Astrocyte of the spinal cord (primary cell): ENCODE measurements around the gene EPB41L4A.

Source experiments
- DNase-seq: peaks from one replicate; pipeline ENCODE4 v3.0.0; 2011; ENCODE audit warnings: low read depth, low spot score
- H3K4me3 ChIP-seq: 2 replicates; pipeline ENCODE4 v1.5.1; 2011; ENCODE audit warnings: low read depth, mild to moderate bottlenecking, low read length, moderate library complexity
- in situ Hi-C: cut with HindIII; loops from 2 replicates; pipeline ENCODE4 v1.10.0; 2017; ENCODE audit warnings: low sequenced_read_pairs
- TF ChIP-seq, protein P1 (sequence below): IDR thresholded peaks from 2 replicates; pipeline ENCODE4 v1.5.1; 2012; ENCODE audit warnings: low read depth, mild to moderate bottlenecking, low read length, inconsistent platforms

The EPB41L4A gene

DNA sequence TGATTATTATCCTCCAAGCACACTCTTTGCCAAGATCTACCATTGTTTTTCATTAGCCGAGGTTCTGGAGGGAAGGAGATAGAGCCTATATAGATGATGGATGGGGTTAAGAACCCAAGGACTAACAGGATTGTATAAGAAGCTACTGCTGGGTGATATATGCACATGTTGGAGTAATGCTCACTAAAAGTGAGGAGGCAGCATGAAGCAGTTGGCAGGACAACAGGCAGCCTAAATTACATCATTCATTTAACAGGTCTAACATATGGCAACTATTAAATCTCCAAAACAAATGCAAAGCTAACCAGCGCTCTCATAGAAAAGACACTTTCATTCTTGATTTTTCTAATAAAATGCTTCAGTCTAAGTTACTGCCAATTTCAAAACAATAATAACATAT lies 293.2 kb downstream of the EPB41L4A start:
- no peak overlapping the region for H3K4me3 ChIP-seq
- in situ Hi-C loops, result no loop called here
- TF ChIP-seq, protein P1, sequence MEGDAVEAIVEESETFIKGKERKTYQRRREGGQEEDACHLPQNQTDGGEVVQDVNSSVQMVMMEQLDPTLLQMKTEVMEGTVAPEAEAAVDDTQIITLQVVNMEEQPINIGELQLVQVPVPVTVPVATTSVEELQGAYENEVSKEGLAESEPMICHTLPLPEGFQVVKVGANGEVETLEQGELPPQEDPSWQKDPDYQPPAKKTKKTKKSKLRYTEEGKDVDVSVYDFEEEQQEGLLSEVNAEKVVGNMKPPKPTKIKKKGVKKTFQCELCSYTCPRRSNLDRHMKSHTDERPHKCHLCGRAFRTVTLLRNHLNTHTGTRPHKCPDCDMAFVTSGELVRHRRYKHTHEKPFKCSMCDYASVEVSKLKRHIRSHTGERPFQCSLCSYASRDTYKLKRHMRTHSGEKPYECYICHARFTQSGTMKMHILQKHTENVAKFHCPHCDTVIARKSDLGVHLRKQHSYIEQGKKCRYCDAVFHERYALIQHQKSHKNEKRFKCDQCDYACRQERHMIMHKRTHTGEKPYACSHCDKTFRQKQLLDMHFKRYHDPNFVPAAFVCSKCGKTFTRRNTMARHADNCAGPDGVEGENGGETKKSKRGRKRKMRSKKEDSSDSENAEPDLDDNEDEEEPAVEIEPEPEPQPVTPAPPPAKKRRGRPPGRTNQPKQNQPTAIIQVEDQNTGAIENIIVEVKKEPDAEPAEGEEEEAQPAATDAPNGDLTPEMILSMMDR, result no peak
- DNase-seq, result no peak

DNA sequence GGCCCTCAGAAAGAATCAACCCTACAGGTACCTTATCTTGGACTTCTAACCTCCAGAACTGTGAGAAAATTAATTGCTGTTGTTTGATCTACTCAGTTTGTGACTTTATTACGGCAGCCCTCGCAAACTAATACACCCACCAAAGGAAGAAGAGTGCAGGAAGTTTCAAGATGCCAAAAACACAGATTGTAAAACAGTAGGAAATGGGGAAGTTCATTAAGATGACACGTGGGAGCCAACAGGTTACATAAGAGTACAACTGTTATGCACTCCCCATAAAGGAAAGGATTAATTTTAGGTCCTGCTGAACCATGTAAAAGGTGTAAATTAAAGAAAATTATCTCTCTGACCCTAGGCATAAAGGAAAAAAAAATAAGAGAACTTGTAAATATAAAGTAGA lies 294.3 kb downstream of the EPB41L4A start:
- no peak overlapping the region for H3K4me3 ChIP-seq
- DNase-seq, result no peak
- TF ChIP-seq, protein P1, result no peak
- in situ Hi-C loops, result no loop called here

DNA sequence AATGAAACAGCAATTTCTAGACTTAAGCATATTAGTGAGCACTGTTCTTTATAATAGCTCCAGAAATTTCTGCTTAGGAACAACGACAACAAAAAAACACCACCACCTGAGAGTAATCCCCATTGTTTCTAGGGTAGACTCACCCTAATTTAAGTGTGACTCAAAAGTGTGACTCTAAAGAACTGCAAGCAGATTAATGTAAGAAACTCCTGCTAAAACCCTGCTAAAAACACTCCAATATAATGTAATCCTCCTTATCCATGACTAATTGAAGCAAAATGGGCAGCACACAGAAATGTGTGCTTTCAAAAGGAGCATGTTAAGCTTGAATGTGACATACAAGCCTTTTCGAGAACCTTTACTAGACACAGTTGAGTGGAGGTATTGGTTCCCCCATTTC lies 296.0 kb downstream of the EPB41L4A start:
- no peak for DNase-seq
- TF ChIP-seq, protein P1, result no peak
- in situ Hi-C loops, result no loop called here
- H3K4me3 ChIP-seq, result no peak overlapping the region

DNA sequence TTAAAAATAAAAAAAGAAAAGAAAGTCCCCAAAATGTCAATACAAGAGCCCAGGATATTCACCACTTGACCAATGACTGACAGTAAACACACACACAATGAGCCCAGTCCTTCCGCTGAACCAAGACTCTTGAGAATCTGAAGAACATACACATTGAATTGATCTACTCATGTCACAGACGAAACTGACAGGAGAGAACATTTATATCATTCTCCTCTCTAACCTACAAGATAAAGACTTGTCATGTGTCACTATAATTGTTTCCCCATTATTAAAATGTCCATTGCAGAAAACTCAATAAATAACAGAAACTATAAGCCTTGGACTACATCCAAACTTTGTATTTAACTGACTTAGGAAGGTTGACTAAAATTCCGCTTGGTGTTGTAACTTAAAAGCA lies 296.7 kb downstream of the EPB41L4A start:
- TF ChIP-seq, protein P1, result no peak
- in situ Hi-C loops, result no loop called here
- H3K4me3 ChIP-seq, result no peak overlapping the region
- no peak for DNase-seq

DNA sequence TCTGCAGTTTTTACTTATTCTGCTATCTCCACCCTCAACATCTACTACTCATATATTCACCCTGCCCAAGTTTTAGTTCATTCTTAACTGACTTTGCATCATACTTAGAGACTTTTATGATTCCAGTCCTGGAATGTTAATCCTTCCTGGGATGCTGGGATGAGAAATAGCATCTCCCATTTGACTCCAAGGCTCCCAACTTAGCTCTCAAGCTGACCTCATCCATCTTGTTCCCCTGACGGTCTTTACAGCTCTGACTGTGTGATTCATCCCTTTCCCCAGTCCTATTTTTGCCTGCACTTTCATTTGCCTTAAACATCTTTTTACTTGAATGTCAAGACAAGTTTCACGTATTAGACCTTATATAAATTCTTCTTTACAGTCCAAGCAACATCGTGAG lies 297.8 kb downstream of the EPB41L4A start:
- DNase-seq, result no peak
- TF ChIP-seq, protein P1, result no peak
- no peak overlapping the region for H3K4me3 ChIP-seq

DNA sequence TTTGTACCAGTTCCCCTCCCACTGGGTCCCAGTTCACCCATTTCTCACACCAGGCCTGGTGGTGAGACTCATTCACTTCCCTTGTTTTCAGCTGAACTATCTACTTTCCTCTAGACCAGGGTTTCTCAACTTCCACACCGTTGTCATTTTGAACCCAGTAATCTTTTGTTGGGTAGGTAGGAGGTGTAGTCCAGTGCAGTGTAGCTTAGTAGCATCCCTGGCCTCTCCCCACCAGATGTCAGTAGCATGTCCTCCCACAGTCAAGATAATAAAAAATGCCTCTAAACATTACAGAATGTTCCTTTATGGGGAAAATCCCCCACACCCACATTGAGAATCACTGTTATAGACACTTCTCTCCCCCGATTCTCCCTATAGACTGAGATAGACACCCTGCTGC lies 299.1 kb downstream of the EPB41L4A start:
- in situ Hi-C loops, result no loop called here
- no peak overlapping the region for H3K4me3 ChIP-seq
- DNase-seq, result no peak
- TF ChIP-seq, protein P1, result no peak

More for the DNA sequence above, 297.8 kb downstream of the EPB41L4A start:
- in situ Hi-C loops, result no loop called here

DNA sequence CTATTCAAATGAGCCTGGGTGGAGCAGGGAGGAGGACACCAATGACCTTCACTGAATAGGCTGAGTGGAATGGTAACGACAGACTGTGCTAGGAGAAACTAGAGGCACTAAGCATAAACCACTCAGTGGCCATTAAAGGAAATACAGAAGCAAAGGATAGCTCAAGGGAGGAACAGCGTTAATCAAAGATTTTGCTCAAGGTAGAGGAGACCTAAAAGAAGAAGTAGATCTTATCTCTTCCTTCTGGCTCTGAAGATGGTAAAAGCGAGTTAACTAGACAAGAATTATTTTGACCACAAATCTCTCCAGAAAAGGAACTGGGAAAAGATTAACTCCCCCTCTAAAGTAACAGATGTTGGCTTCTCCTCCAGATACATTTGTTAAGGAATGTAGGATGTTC lies 299.6 kb downstream of the EPB41L4A start:
- TF ChIP-seq, protein P1, result no peak
- H3K4me3 ChIP-seq, result no peak overlapping the region
- DNase-seq, result no peak
- in situ Hi-C loops, result no loop called here
